SK-N-SH (cell line): ENCODE data around the gene OTUD7B. TPM values are rescaled to one million over a fixed set of nuclear protein-coding genes. Genes with fewer than 3 reads are reported as not detected.

Source experiments
- CTCF ChIA-PET: fragments of 300-600, 350-600 bp; formaldehyde crosslinking; extraction: SDS; loops from one replicate; lab custom pipeline; 2021; lab: Yijun Ruan, JAX
- POLR2A ChIA-PET: fragments of 350-600 bp; sonication (Branson Sonifier 250); formaldehyde crosslinking; extraction: SDS; loops from one replicate; lab custom pipeline; 2020; ENCODE audit warnings: antibody characterized with exemption, inconsistent platforms; lab: Yijun Ruan, JAX
- DNase-seq: peaks from one replicate; pipeline ENCODE4 v3.0.0; 2012
- H2AFZ ChIP-seq: fragments of 200-600 bp; sonication (generic); 2 replicates; pipeline ENCODE4 v1.8.1; 2016; ENCODE audit warnings: antibody characterized with exemption, mild to moderate bottlenecking, low read depth
- H3F3A ChIP-seq: fragments of 200-600 bp; sonication (generic); replicated peaks from 2 replicates; pipeline ENCODE3; 2016; ENCODE audit warnings: antibody characterized with exemption, mild to moderate bottlenecking; ENCODE audit not compliant: insufficient read depth
- H3K27ac ChIP-seq, 2 experiments: fragments of 200-500 bp in 1 of 2; fragments of 200-600 bp in 1 of 2; sonication (Bioruptor generic) in 1 of 2; sonication (generic), shearing (Covaris generic) in 1 of 2; 2 replicates each; pipeline versions ENCODE4 v1.5.1 to v1.6.1; 2014 to 2016; ENCODE audit warnings: low read depth in 2 of 2, inconsistent platforms in 1 of 2, low read length in 1 of 2, mild to moderate bottlenecking in 1 of 2, mixed read lengths in 1 of 2
- H3K27me3 ChIP-seq: fragments of 200-600 bp; sonication (generic), shearing (Covaris generic); 2 replicates; pipeline ENCODE4 v1.6.1; 2016; ENCODE audit warnings: mixed run types; ENCODE audit not compliant: insufficient read depth
- H3K36me3 ChIP-seq, 2 experiments: fragments of 200-500 bp in 1 of 2; fragments of 200-600 bp in 1 of 2; sonication (Bioruptor generic) in 1 of 2; sonication (generic) in 1 of 2; replicated peaks in 1 of 2; 2 replicates each; pipeline versions ENCODE3 to v1.5.1; 2014 to 2016; ENCODE audit warnings: low read length in 1 of 2, mild to moderate bottlenecking in 1 of 2; ENCODE audit not compliant: insufficient read depth in 2 of 2, control insufficient read depth in 1 of 2
- H3K4me1 ChIP-seq, 2 experiments: fragments of 200-500 bp in 1 of 2; fragments of 200-600 bp in 1 of 2; sonication (Bioruptor generic) in 1 of 2; sonication (generic), shearing (Covaris generic) in 1 of 2; 2 replicates each; pipeline versions ENCODE4 v1.5.1 to v1.6.1; 2014 to 2016; ENCODE audit warnings: low read depth in 1 of 2, low read length in 1 of 2, mixed run types in 1 of 2; ENCODE audit not compliant: insufficient read depth in 2 of 2, control insufficient read depth in 1 of 2
- H3K4me2 ChIP-seq: fragments of 200-600 bp; sonication (generic), shearing (Covaris generic); 2 replicates; pipeline ENCODE4 v1.6.1; 2017; ENCODE audit warnings: mixed run types
- H3K4me3 ChIP-seq, 2 experiments: fragments of 200-500 bp in 1 of 2; fragments of 200-600 bp in 1 of 2; sonication (Bioruptor generic) in 1 of 2; sonication (generic), shearing (Covaris generic) in 1 of 2; 2 replicates each; pipeline versions ENCODE4 v1.5.1 to v1.8.1; 2014 to 2016; ENCODE audit warnings: low read depth in 2 of 2, inconsistent platforms in 1 of 2, low read length in 1 of 2, mild to moderate bottlenecking in 1 of 2, mixed read lengths in 1 of 2, moderate library complexity in 1 of 2
- H3K79me2 ChIP-seq: fragments of 200-600 bp; sonication (generic); 2 replicates; pipeline ENCODE4 v1.8.1; 2017; ENCODE audit warnings: mild to moderate bottlenecking; ENCODE audit not compliant: insufficient read depth
- H3K9ac ChIP-seq: fragments of 200-600 bp; sonication (generic); 2 replicates; pipeline ENCODE4 v1.6.1; 2017; ENCODE audit warnings: mixed run types
- H3K9me2 ChIP-seq: fragments of 200-600 bp; sonication (generic); 2 replicates; pipeline ENCODE4 v1.6.1; 2017; ENCODE audit warnings: mixed run types
- H3K9me3 ChIP-seq: fragments of 200-600 bp; sonication (generic); 2 replicates; pipeline ENCODE4 v1.6.1; 2017; ENCODE audit warnings: mixed run types, mild to moderate bottlenecking, moderate library complexity
- H4K20me1 ChIP-seq: fragments of 200-600 bp; sonication (generic); 2 replicates; pipeline ENCODE4 v1.6.1; 2017; ENCODE audit warnings: mild to moderate bottlenecking, mixed run types; ENCODE audit not compliant: insufficient read depth
- CTCF ChIP-seq: fragments of 200-600 bp; sonication (generic); IDR thresholded peaks from 2 replicates; pipeline ENCODE4 v1.6.1; 2017; ENCODE audit warnings: antibody characterized with exemption, mild to moderate bottlenecking, moderate library complexity
- EZH2phosphoT487 ChIP-seq: fragments of 200-600 bp; sonication (generic); IDR thresholded peaks from 2 replicates; pipeline ENCODE4 v1.6.1; 2017; ENCODE audit warnings: low read depth, mixed run types, mild to moderate bottlenecking, antibody characterized with exemption, moderate library complexity, borderline replicate concordance
- GATA2 ChIP-seq: sonication (generic); formaldehyde crosslinking; IDR thresholded peaks from 2 replicates; pipeline ENCODE4 v1.5.0; 2020; ENCODE audit warnings: mild to moderate bottlenecking, missing genetic modification reagents
- MEF2A ChIP-seq: IDR thresholded peaks from 2 replicates; pipeline ENCODE4 v1.4.0; 2012; ENCODE audit warnings: low read depth, borderline replicate concordance
- POLR2AphosphoS5 ChIP-seq: IDR thresholded peaks from 2 replicates; pipeline ENCODE4 v1.6.1; 2012; ENCODE audit warnings: low read depth, low read length
- RCOR1 ChIP-seq: fragments of 150-350 bp; IDR thresholded peaks from 2 replicates; pipeline ENCODE4 v1.6.1; 2017; ENCODE audit warnings: antibody characterized with exemption, low read length
- SIN3A ChIP-seq: IDR thresholded peaks from 2 replicates; pipeline ENCODE4 v1.6.1; 2012; ENCODE audit warnings: low read depth, mild to moderate bottlenecking, low read length, moderate library complexity, borderline replicate concordance
- TCF12 ChIP-seq: IDR thresholded peaks from 2 replicates; pipeline ENCODE4 v1.4.0; 2012
- YY1 ChIP-seq: IDR thresholded peaks from 2 replicates; pipeline ENCODE4 v1.4.0; 2012; ENCODE audit warnings: low read depth, mild to moderate bottlenecking
- WGBS: methylation state at CpG from one replicate; pipeline ENCODE4 v1.1.6; 2017; ENCODE audit warnings: low lambda C conversion rate; 5-methylcytosine and 5-hydroxymethylcytosine counted together
- polyA plus RNA-seq, 3 experiments: library from polyadenylated mRNA; depleted of rRNA; stranded (reverse); fragments of >200 nt; gene quantifications; 2 replicates each; pipeline ENCODE4 v1.2.3, GENCODE V29; 2012
- TF ChIP-seq, protein P1 (sequence below): fragments of 150-350 bp; IDR thresholded peaks from 2 replicates; pipeline ENCODE4 v1.6.1; 2017; ENCODE audit warnings: antibody characterized with exemption, low read length, low read depth, borderline replicate concordance
- TF ChIP-seq, protein P2 (sequence below): IDR thresholded peaks from 2 replicates; pipeline ENCODE4 v1.4.0; 2012; ENCODE audit warnings: low read depth, borderline replicate concordance
- TF ChIP-seq, protein P3 (sequence below): IDR thresholded peaks from 2 replicates; pipeline ENCODE4 v1.4.0; 2012; ENCODE audit warnings: low read depth

Gene OTUD7B
- polyA plus RNA-seq, 1 of the 3 experiments (the other 2 are of a cell fraction) = 4.2 TPM

- TF ChIP-seq, protein P1, sequence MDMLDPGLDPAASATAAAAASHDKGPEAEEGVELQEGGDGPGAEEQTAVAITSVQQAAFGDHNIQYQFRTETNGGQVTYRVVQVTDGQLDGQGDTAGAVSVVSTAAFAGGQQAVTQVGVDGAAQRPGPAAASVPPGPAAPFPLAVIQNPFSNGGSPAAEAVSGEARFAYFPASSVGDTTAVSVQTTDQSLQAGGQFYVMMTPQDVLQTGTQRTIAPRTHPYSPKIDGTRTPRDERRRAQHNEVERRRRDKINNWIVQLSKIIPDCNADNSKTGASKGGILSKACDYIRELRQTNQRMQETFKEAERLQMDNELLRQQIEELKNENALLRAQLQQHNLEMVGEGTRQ = no peak
- TF ChIP-seq TCF12 (peak; percentile 88), GATA2 (CRISPR knock-in tag) (0 out of 2 replicates have a peak, but pooled peaks have one; percentile 18), MEF2A (0 out of 2 replicates have a peak, but pooled peaks have one; percentile 21), YY1 (no peak), POLR2AphosphoS5 (peak; percentile 45; the same call in 1 of the 2 replicates), EZH2phosphoT487 (no peak), SIN3A (no peak), CTCF (no peak), RCOR1 (no peak)
- TF ChIP-seq, protein P2, sequence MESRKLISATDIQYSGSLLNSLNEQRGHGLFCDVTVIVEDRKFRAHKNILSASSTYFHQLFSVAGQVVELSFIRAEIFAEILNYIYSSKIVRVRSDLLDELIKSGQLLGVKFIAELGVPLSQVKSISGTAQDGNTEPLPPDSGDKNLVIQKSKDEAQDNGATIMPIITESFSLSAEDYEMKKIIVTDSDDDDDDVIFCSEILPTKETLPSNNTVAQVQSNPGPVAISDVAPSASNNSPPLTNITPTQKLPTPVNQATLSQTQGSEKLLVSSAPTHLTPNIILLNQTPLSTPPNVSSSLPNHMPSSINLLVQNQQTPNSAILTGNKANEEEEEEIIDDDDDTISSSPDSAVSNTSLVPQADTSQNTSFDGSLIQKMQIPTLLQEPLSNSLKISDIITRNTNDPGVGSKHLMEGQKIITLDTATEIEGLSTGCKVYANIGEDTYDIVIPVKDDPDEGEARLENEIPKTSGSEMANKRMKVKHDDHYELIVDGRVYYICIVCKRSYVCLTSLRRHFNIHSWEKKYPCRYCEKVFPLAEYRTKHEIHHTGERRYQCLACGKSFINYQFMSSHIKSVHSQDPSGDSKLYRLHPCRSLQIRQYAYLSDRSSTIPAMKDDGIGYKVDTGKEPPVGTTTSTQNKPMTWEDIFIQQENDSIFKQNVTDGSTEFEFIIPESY = no peak
- TF ChIP-seq, protein P3, sequence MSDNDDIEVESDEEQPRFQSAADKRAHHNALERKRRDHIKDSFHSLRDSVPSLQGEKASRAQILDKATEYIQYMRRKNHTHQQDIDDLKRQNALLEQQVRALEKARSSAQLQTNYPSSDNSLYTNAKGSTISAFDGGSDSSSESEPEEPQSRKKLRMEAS = no peak
- TF ChIP-seq, all 33 proteins: peak for 14
Observed at GRCh38 chr1:149993181-149993580, 17.3 kb downstream of the OTUD7B start (continued).

DNA sequence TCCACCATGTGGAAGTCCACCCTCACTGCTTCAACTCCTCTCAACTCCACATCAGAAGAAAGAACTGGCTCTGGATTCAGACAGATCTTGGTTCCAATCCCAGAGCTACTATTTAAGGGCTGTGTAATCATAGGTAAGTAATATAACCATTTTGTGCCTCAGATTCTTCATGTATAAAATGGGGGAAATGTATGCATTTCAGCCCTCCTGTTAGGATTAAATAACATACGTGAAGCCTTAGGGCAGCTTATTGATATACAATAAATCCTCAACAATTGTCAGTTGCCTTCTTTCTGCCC is 23.3 kb downstream of the OTUD7B start:
- Histone ChIP-seq H3F3A (peaks cover 29% of the 10 kb centered on the region), H3K27me3 (no peaks in the 10 kb centered on the region), H3K4me3 (no peak overlapping the region), H3K79me2 (peaks cover 94% of the 10 kb centered on the region), H3K36me3 (peaks cover 3 to 9% of the 10 kb centered on the region in 2 experiments), H4K20me1 (no peaks in the 10 kb centered on the region; the same call in 1 of the 2 replicates), H3K4me2 (peak overlapping the region; percentile 69; the same call in 1 of the 2 replicates), H3K4me1 (peaks cover 5 to 20% of the 10 kb centered on the region in 2 experiments), H2AFZ (no peak overlapping the region), H3K9me3 (no peaks in the 10 kb centered on the region), H3K9me2 (no peaks in the 10 kb centered on the region), H3K27ac (peak overlapping the region; percentile 84 to 85; a peak in 3 of 4 replicates), H3K9ac (peak overlapping the region; percentile 4; the same call in 1 of the 2 replicates)
- CTCF ChIA-PET = interaction anchor here (1.0 to 2.1 kb wide), 4 partner anchors 15 to 86 kb away, joined by 3 to 7 read pairs (median 4); no protein-coding TSS in a partner anchor
- 100% methylated on average over 1 of the region's 1 CpG for WGBS
- POLR2A ChIA-PET = no interaction called here
- no peak for DNase-seq
- TF ChIP-seq CTCF = no peak
